H1 (cell line): ENCODE results near the gene TMA7. TPM values are rescaled to one million over a fixed set of nuclear protein-coding genes. Genes with fewer than 3 reads are reported as not detected.

Source experiments
- CTCF ChIA-PET: fragments of 300-600 bp; sonication (Branson Sonifier 250); formaldehyde crosslinking; loops from one replicate; lab custom pipeline; 2021; ENCODE audit not compliant: partially characterized antibody; lab: Charles Lee
- POLR2A ChIA-PET: fragments of 300-600 bp; sonication (Branson Sonifier 250); formaldehyde crosslinking; loops from one replicate; lab custom pipeline; 2021; ENCODE audit warnings: inconsistent platforms; ENCODE audit not compliant: partially characterized antibody; lab: Charles Lee
- DNase-seq, 2 experiments: peaks; one replicate each; pipeline versions ENCODE4 v3.0.0 to v3.0.0-alpha.2; 2010 to 2022; ENCODE audit warnings: low spot score in 2 of 2, low read depth in 1 of 2, mixed read lengths in 1 of 2
- FAIRE-seq: peaks from 2 replicates; lab custom pipeline; 2011; peaks lifted over from hg19 to GRCh38; lab: Jason Lieb, UNC
- H2AFZ ChIP-seq: 2 replicates; pipeline ENCODE4 v1.8.1; 2012; ENCODE audit warnings: low read length, inconsistent platforms
- H2AK5ac ChIP-seq: 2 replicates; pipeline ENCODE4 v1.6.1; 2013; ENCODE audit warnings: low read depth, low read length
- H2BK120ac ChIP-seq: replicated peaks from 2 replicates; pipeline ENCODE3; 2013; ENCODE audit warnings: low read depth, low read length, inconsistent platforms
- H2BK12ac ChIP-seq: 2 replicates; pipeline ENCODE4 v1.6.1; 2013; ENCODE audit warnings: low read depth, low read length
- H2BK15ac ChIP-seq: 2 replicates; pipeline ENCODE4 v1.6.1; 2013; ENCODE audit warnings: low read length
- H2BK20ac ChIP-seq: 2 replicates; pipeline ENCODE4 v1.6.1; 2013; ENCODE audit warnings: low read length
- H2BK5ac ChIP-seq: 2 replicates; pipeline ENCODE4 v1.6.1; 2013; ENCODE audit warnings: low read depth, low read length
- H3K14ac ChIP-seq: 2 replicates; pipeline ENCODE4 v1.6.1; 2013; ENCODE audit warnings: inconsistent platforms; ENCODE audit not compliant: insufficient read length
- H3K18ac ChIP-seq: 2 replicates; pipeline ENCODE4 v1.6.1; 2013; ENCODE audit warnings: low read length; ENCODE audit errors: extremely low read depth
- H3K23ac ChIP-seq: 2 replicates; pipeline ENCODE4 v1.6.1; 2013; ENCODE audit warnings: inconsistent platforms; ENCODE audit not compliant: insufficient read length
- H3K23me2 ChIP-seq: 2 replicates; pipeline ENCODE4 v1.6.1; 2013; ENCODE audit warnings: low read depth, low read length
- H3K27ac ChIP-seq: 2 replicates; pipeline ENCODE4 v1.6.1; 2011; ENCODE audit warnings: low read depth, low read length, inconsistent platforms
- H3K27me3 ChIP-seq, 4 experiments: replicated peaks in 1 of 4; 1 replicate in 1 of 4; 2 replicates in 3 of 4; pipeline versions ENCODE4 v1.6.1 to v1.8.1; 2011 to 2013; ENCODE audit warnings: low read length in 3 of 4, mild to moderate bottlenecking in 3 of 4, inconsistent platforms in 2 of 4, mixed read lengths in 2 of 4, moderate library complexity in 1 of 4; ENCODE audit not compliant: control insufficient read depth in 3 of 4, insufficient read depth in 3 of 4; ENCODE audit errors: extremely low read depth in 1 of 4
- H3K36me3 ChIP-seq, 4 experiments: 2 replicates each; pipeline versions ENCODE4 v1.6.1 to v1.8.1; 2011 to 2013; ENCODE audit warnings: mild to moderate bottlenecking in 4 of 4, low read length in 3 of 4, moderate library complexity in 2 of 4, control low read depth in 1 of 4, inconsistent platforms in 1 of 4; ENCODE audit not compliant: insufficient read depth in 4 of 4, control insufficient read depth in 2 of 4
- H3K4ac ChIP-seq: replicated peaks from 2 replicates; pipeline ENCODE3; 2013; ENCODE audit warnings: low read length, low read depth, mixed read lengths, inconsistent platforms; ENCODE audit not compliant: insufficient read length
- H3K4me1 ChIP-seq, 4 experiments: replicated peaks in 1 of 4; 1 replicate in 1 of 4; 2 replicates in 3 of 4; pipeline versions ENCODE4 v1.6.1 to v1.8.1; 2011 to 2013; ENCODE audit warnings: low read length in 3 of 4, inconsistent platforms in 2 of 4, mixed read lengths in 1 of 4; ENCODE audit not compliant: insufficient read depth in 4 of 4, control insufficient read depth in 3 of 4
- H3K4me2 ChIP-seq, 2 experiments: 2 replicates each; pipeline versions ENCODE4 v1.6.1 to v1.8.1; 2011 to 2013; ENCODE audit warnings: low read depth in 2 of 2, low read length in 2 of 2, control low read depth in 1 of 2, inconsistent platforms in 1 of 2, mild to moderate bottlenecking in 1 of 2; ENCODE audit not compliant: insufficient read depth in 1 of 2
- H3K4me3 ChIP-seq, 4 experiments: fragments of 200-600, 300-600 bp in 1 of 4; sonication (generic), shearing (Covaris generic), sonication (Bioruptor Twin) in 1 of 4; 2 replicates each; pipeline versions ENCODE4 v1.5.1 to v1.8.1; 2011 to 2016; ENCODE audit warnings: low read length in 4 of 4, low read depth in 3 of 4, control low read depth in 2 of 4, inconsistent platforms in 2 of 4, mild to moderate bottlenecking in 2 of 4, mixed read lengths in 1 of 4, moderate library complexity in 1 of 4; ENCODE audit not compliant: insufficient read depth in 2 of 4; ENCODE audit errors: extremely low read depth in 1 of 4
- H3K56ac ChIP-seq: replicated peaks from 2 replicates; pipeline ENCODE3; 2013; ENCODE audit warnings: low read depth, mild to moderate bottlenecking, mixed read lengths, low read length, inconsistent platforms; ENCODE audit not compliant: insufficient read length
- H3K79me1 ChIP-seq: 2 replicates; pipeline ENCODE4 v1.6.1; 2013; ENCODE audit warnings: low read depth, low read length, control low read depth
- H3K79me2 ChIP-seq, 2 experiments: 2 replicates each; pipeline versions ENCODE4 v1.6.1 to v1.8.1; 2012 to 2013; ENCODE audit warnings: low read length in 2 of 2, mild to moderate bottlenecking in 2 of 2, inconsistent platforms in 1 of 2; ENCODE audit not compliant: insufficient read depth in 2 of 2, control insufficient read depth in 1 of 2
- H3K9ac ChIP-seq, 4 experiments: replicated peaks in 1 of 4; 1 replicate in 1 of 4; 2 replicates in 3 of 4; pipeline versions ENCODE4 v1.6.1 to v1.8.1; 2011 to 2013; ENCODE audit warnings: low read depth in 3 of 4, low read length in 3 of 4, control low read depth in 2 of 4, mild to moderate bottlenecking in 2 of 4, moderate library complexity in 2 of 4, inconsistent platforms in 1 of 4; ENCODE audit errors: extremely low read depth in 1 of 4
- H3K9me3 ChIP-seq, 2 experiments: 2 replicates each; pipeline versions ENCODE4 v1.6.1 to v1.8.1; 2012 to 2013; ENCODE audit warnings: mild to moderate bottlenecking in 2 of 2, moderate library complexity in 2 of 2, control low read depth in 1 of 2, inconsistent platforms in 1 of 2, low read depth in 1 of 2, low read length in 1 of 2, mixed read lengths in 1 of 2; ENCODE audit not compliant: insufficient read depth in 2 of 2
- H4K20me1 ChIP-seq, 2 experiments: replicated peaks in 1 of 2; 2 replicates each; pipeline versions ENCODE3 to v1.8.1; 2011 to 2013; ENCODE audit warnings: inconsistent platforms in 2 of 2, low read length in 2 of 2, mild to moderate bottlenecking in 1 of 2; ENCODE audit not compliant: insufficient read depth in 2 of 2, control insufficient read depth in 1 of 2
- H4K5ac ChIP-seq: 2 replicates; pipeline ENCODE4 v1.6.1; 2013; ENCODE audit warnings: low read length, low read depth, mixed read lengths, inconsistent platforms; ENCODE audit not compliant: insufficient read length
- H4K8ac ChIP-seq: 2 replicates; pipeline ENCODE4 v1.8.0; 2013; ENCODE audit warnings: mild to moderate bottlenecking, moderate library complexity, low read length, inconsistent platforms; ENCODE audit not compliant: insufficient read depth; ENCODE audit errors: extremely low read depth
- H4K91ac ChIP-seq: replicated peaks from 2 replicates; pipeline ENCODE3; 2013; ENCODE audit warnings: low read length, mixed read lengths, inconsistent platforms; ENCODE audit not compliant: insufficient read length
- GTF2F1 ChIP-seq: IDR thresholded peaks from 2 replicates; pipeline ENCODE4 v1.6.1; 2012; ENCODE audit warnings: low read depth, low read length, improper control_type of control experiment, borderline replicate concordance
- SP4 ChIP-seq: IDR thresholded peaks from 2 replicates; pipeline ENCODE4 v1.6.1; 2012; ENCODE audit warnings: low read length, inconsistent platforms
- TEAD4 ChIP-seq: IDR thresholded peaks from 2 replicates; pipeline ENCODE4 v1.6.1; 2012; ENCODE audit warnings: low read depth, low read length, inconsistent platforms, mixed read lengths
- WGBS, 2 experiments: shearing (Covaris generic) in 1 of 2; methylation state at CpG; one replicate each; pipeline versions ENCODE4 v1.1.6 to v1.1.7; 2013 to 2015; ENCODE audit warnings: low lambda C conversion rate in 2 of 2, mixed read lengths in 2 of 2, inconsistent platforms in 1 of 2, low coverage in 1 of 2, missing lambda C conversion rate in 1 of 2; ENCODE audit not compliant: insufficient replicate concordance in 2 of 2, insufficient coverage in 1 of 2, insufficient read length in 1 of 2; ENCODE audit errors: extremely low coverage in 1 of 2, missing lambda C conversion rate in 1 of 2; 5-methylcytosine and 5-hydroxymethylcytosine counted together
- polyA plus RNA-seq, 7 experiments: library from polyadenylated mRNA; depleted of rRNA in 3 of 7; stranded (reverse) in 5 of 7; unstranded in 2 of 7; fragments of >200 nt in 5 of 7; fragments of 200-250 nt in 2 of 7; gene quantifications; 1 replicate in 5 of 7; 2 replicates in 1 of 7; 4 replicates in 1 of 7; pipeline versions ENCODE4 v1.2.1 to v1.2.3, GENCODE V29; 2011 to 2013; ENCODE audit warnings: missing spikeins in 2 of 7, mixed read lengths in 2 of 7
- total RNA-seq: library from RNA; stranded (reverse); fragmentation: NEBNext Ultra II Directional; extraction: Animal tissue kit (Norgen Biotek cat#: 25700); gene quantifications from 2 replicates; pipeline ENCODE4 v1.2.1, GENCODE V29; 2021

Gene TMA7
- total and polyA plus RNA-seq, 2 of the 8 experiments (the other 6 are each of a cell fraction or from before 2014, with no cell fraction given), result 138 to 305 TPM

GRCh38 chr3:48437812-48438211 lies 2.2 kb upstream of the TMA7 start:
- TF ChIP-seq TEAD4, result no peak
- TF ChIP-seq GTF2F1, result no peak
- TF ChIP-seq SP4, result no peak
- Histone ChIP-seq H3K27me3 (no peaks in the 10 kb centered on the region), H3K23ac (no peak overlapping the region), H2AK5ac (no peak overlapping the region), H4K5ac (no peak overlapping the region), H2BK12ac (no peak overlapping the region), H3K27ac (no peak overlapping the region), H2BK20ac (no peak overlapping the region), H3K4me3 (no peak overlapping the region), H3K18ac (no peak overlapping the region), H3K9me3 (no peaks in the 10 kb centered on the region), H2BK15ac (no peak overlapping the region), H4K20me1 (peaks cover 0 to 8% of the 10 kb centered on the region in 2 experiments), H3K4me2 (no peak overlapping the region), H3K9ac (no peak overlapping the region), H3K4ac (no peak overlapping the region), H4K91ac (no peak overlapping the region), H3K79me1 (peaks cover 8% of the 10 kb centered on the region), H2BK5ac (no peak overlapping the region), H3K14ac (no peak overlapping the region), H3K4me1 (peaks cover 0 to 8% (median 3%) of the 10 kb centered on the region in 4 experiments; a peak in 5 of 7 replicates), H4K8ac (no peak overlapping the region), H3K36me3 (peaks cover 5 to 32% (median 17%) of the 10 kb centered on the region in 4 experiments; a peak in 6 of 8 replicates), H2AFZ (no peak overlapping the region), H2BK120ac (no peak overlapping the region), H3K23me2 (peaks cover 3% of the 10 kb centered on the region; the same call in 1 of the 2 replicates), H3K79me2 (peaks cover 5 to 41% of the 10 kb centered on the region in 2 experiments; a peak in 3 of 4 replicates), H3K56ac (no peak overlapping the region)
- ChIA-PET POLR2A (interaction anchor here (0.9 to 31.5 kb wide), 6 partner anchors 8 to 250 kb away, joined by 3 to 650 read pairs (median 18); partner anchors contain the start of genes CDC25A and PLXNB1), CTCF (interaction anchor here (2.3 to 7.7 kb wide), 7 partner anchors 19 to 162 kb away, joined by 11 to 220 read pairs (median 47); no protein-coding TSS in a partner anchor)
- 86% methylated on average over 4 of the region's 4 CpGs; no CpG with 5 or more reads in 1 of the 2 experiments for WGBS, 2 experiments
- no peak for DNase-seq
- no peak for FAIRE-seq
